Fibroblast of pulmonary artery (primary cell): ENCODE results near the gene SPATS1.
A peak's percentile ranks its signal among the peaks of the same experiment; 100 is the strongest.

Source experiments
- DNase-seq: peaks from one replicate; pipeline ENCODE4 v3.0.0-alpha.2; 2010; ENCODE audit warnings: low read depth
- H3K4me3 ChIP-seq: replicated peaks from 2 replicates; pipeline ENCODE4 v1.5.1; 2011; ENCODE audit warnings: low read depth, mild to moderate bottlenecking, control low read depth, low read length, moderate library complexity
- TF ChIP-seq, protein P1 (sequence below): IDR thresholded peaks from 2 replicates; pipeline ENCODE4 v1.5.1; 2011; ENCODE audit warnings: mild to moderate bottlenecking, control low read depth, low read length, inconsistent platforms; ENCODE audit errors: missing control alignments

The SPATS1 gene

DNA sequence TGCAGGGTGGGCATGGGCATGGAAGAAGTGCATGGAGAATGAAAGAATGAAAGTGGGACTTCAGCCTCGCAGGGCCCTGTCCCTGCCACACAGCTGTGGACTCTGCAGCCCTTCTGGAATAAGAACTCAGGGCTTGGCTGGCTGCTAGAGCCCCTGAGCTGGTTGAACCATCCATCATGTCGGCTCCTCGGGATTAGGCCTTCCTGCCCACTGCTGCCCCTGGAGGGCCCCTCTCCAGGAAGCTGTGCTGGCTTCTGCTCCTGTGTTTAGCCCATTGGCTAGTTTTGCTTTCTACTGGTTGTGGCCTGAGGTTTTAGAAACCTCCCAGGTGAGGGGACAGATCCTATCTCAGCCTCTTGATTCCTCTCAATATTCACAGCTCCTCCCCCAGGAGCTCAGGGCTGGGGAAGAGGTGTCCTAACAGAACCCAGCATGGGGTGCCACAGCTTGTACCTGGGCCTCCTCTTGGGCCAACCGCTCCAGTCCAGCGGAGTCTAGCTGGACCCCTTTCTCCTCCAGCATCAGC, 37.2 kb upstream of the SPATS1 start:
- TF ChIP-seq, protein P1, sequence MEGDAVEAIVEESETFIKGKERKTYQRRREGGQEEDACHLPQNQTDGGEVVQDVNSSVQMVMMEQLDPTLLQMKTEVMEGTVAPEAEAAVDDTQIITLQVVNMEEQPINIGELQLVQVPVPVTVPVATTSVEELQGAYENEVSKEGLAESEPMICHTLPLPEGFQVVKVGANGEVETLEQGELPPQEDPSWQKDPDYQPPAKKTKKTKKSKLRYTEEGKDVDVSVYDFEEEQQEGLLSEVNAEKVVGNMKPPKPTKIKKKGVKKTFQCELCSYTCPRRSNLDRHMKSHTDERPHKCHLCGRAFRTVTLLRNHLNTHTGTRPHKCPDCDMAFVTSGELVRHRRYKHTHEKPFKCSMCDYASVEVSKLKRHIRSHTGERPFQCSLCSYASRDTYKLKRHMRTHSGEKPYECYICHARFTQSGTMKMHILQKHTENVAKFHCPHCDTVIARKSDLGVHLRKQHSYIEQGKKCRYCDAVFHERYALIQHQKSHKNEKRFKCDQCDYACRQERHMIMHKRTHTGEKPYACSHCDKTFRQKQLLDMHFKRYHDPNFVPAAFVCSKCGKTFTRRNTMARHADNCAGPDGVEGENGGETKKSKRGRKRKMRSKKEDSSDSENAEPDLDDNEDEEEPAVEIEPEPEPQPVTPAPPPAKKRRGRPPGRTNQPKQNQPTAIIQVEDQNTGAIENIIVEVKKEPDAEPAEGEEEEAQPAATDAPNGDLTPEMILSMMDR: no peak
- no peak for DNase-seq
- no peak overlapping the region for H3K4me3 ChIP-seq

DNA sequence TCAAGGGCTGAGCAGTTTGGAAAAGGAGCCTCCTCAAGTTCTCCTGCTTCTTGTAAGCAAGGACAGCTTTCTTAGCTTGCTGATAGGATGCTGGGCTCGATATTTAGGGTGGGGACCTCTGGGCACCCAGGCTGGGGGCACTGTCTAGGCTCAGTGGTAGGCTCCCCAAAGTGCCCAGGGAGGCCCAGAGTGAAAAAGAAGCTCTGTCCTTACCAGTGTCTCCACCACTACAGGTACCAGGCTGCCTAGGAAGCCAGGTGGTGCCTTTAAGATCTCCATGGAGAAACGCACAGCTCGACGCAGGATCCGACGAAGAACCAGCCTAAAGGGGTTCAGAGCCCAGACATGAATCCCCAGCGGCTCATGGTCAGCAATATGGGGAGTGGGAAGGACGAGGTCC, 35.7 kb upstream of the SPATS1 start:
- TF ChIP-seq, protein P1: no peak
- no peak overlapping the region for H3K4me3 ChIP-seq
- no peak for DNase-seq

DNA sequence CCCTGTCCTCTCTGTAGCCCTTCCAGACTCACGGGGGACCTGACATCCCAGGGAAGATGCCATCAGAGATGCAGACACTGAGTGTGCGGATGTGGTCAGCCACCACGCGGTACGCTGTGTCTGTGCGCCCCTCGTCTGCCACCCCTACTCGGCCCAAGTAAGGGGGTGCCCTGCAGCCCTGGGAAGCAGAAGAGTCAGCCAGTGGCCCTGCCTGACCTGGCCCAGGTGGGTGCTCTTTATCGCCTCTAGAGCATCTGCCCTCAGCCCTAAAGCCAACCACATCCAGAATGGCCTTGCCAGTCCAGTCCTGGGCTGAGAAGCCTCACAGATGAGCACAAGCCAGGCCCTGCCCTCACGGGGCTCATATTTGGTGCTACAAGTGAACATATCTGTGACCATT, 35.2 kb upstream of the SPATS1 start:
- H3K4me3 ChIP-seq: no peak overlapping the region
- DNase-seq: no peak
- TF ChIP-seq, protein P1: no peak

DNA sequence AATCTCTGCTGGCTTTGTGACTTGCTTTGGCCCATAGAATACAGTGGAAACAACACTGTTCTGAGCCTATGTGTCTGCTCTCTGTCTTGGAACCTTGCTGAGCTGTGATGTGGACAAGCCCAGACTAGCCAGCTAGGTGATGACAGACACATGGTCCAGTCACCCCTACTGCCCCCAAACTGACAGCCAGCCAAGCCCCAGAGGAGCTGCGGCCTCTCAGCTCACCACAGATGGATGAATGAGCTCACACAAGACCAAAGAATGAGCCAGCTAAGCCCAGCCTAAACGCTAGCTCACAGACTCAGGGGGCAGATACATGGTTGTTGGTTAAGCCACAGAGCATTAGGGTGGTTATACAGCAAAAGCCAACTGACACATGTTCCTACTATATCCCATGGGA, 33.4 kb upstream of the SPATS1 start:
- TF ChIP-seq, protein P1: no peak
- no peak overlapping the region for H3K4me3 ChIP-seq
- peak; percentile 23 for DNase-seq

DNA sequence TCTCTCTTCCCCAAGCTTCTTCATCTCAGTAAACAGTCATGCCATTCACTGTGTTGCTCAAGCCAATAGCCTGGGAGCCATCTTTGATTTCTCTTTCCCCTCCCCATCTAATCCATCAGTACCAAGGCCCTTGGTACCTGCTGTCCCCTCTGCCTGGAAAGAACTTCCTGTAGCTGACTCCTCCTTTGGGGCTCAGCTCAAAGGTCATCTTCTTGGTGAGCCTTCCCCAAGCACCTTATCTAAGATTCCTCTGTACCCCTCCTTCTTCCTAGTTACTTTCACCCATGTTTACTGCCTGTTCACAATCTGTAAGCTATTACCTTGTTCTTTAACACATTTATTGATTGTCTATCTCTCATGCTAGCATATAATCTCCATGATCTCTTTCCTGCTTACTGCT, 32.8 kb upstream of the SPATS1 start:
- H3K4me3 ChIP-seq: no peak overlapping the region
- DNase-seq: no peak
- TF ChIP-seq, protein P1: no peak

DNA sequence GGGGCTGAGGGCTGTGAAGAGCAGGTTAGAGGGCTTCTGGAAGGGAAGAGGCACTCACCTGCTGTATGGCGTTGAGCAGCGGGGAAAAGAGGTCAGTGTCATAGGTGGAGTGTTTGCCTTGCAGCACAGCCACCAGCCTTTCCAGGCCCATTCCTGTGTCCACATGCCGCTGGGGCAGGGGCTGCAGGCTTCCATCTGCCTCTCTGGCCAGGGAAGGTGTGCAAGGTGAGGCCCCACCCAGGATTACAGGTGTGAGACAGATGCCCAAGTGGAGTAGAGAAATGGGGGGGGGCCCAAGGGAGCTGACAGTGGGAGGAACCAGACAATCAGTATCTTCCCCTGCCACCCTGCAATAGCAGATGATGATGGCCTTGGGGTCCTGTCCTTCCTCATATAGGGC, 32.2 kb upstream of the SPATS1 start:
- H3K4me3 ChIP-seq: no peak overlapping the region
- DNase-seq: no peak
- TF ChIP-seq, protein P1: no peak

DNA sequence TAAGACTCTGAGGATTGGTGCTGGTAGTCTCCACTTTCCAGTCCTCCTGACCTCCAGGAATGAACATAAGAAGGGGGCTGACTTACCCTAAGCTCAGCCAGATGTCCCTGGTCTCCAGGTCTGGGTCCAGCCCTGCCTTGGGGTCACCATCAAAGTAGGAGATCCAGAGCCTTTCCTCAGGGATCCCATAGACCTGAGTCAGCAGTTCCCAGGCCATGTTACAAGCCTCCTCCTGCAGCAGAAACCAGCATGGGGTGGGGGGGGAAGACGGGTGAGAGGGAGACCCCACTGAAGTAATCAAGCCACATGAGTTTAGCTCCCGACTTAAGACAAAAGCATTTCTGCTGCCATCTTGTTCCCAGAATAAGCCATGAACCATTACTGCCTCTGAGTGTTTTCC, 31.1 kb upstream of the SPATS1 start:
- no peak overlapping the region for H3K4me3 ChIP-seq
- DNase-seq: no peak
- TF ChIP-seq, protein P1: no peak
